OCI-LY3 (cell line): ENCODE measurements around the gene BNIP2.
A peak's percentile ranks its signal among the peaks of the same experiment; 100 is the strongest.

Experiments
- CTCF ChIP-seq: fragments of 200-600, 300-600 bp; sonication (generic); IDR thresholded peaks from 2 replicates; pipeline ENCODE4 v1.5.1; 2014; ENCODE audit warnings: antibody characterized with exemption, low read length, low read depth
- EZH2phosphoT487 ChIP-seq: fragments of 200-600 bp; shearing (Covaris generic); IDR thresholded peaks from 2 replicates; pipeline ENCODE4 v1.6.1; 2018; ENCODE audit warnings: antibody characterized with exemption, mixed run types, low read depth

- TF ChIP-seq CTCF (peak; percentile 37), EZH2phosphoT487 (no peak)
These were observed 46.8 kb downstream of the BNIP2 start for GRCh38 chr15:59642351-59642750.
